Non-pigmented ciliary epithelial cell (primary cell): ENCODE results near the gene PIGN.
A peak's percentile ranks its signal among the peaks of the same experiment; 100 is the strongest.

Source experiments
- DNase-seq: peaks from one replicate; pipeline ENCODE4 v3.0.0-alpha.2; 2010; ENCODE audit warnings: low read depth

Gene PIGN

DNA sequence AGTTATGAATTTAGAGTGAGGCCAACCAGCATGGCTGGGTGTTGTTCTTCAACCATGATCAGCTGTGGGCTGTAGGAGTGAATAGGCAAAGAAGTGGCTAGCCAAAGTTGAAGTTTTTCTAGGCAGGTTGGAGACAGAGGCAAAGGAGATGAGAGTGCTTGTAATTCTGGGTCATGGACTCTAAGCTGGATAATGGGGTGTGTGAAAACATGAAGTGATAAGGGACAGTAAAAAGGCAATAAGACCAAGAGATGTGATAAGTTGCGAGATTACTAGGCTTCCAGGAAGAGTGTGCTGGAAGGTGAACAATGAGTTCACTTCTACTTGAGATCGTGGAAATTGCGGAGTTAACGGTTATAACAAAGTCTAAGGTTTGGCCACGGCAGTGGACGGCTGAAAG lies 175.4 kb downstream of the PIGN start:
- no peak for DNase-seq

DNA sequence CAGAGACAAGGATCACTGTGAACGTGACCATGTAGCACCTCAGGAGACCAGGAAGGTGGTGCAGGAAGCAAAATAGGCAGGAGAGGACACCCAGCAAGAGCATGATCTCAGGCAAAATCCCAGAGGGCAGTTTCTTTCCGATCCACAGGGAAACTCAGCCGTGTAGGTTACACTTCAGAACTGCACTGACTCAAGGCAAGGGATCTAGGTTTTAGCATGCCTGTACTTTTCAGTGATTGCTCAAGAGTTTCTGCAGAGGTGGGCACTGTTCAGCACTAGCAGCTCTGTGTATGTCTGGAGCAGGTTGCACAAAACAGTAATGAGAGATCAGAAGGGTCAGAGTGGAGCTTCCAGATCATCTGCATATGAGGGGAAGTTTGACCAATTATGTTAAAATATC lies 177.3 kb downstream of the PIGN start:
- no peak for DNase-seq

DNA sequence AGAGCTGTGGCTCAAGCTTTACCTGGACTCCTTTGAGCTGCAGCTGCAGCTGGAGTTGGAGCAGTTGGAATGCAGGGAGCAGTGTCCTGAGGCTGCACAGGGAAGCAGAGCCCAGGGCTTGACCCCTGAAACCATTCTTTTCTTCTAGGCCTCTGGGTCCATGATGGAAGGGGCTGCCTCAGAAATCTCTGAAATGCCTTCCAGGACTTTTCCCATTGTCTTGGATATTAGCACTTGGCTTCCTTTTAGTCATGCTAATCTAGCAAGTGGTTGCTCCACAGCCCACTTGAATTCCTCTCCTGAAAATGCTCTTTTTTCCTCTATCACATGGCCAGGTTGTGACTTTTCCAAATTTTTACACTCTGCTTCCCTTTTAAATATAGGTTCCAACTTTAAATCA lies 185.5 kb downstream of the PIGN start:
- no peak for DNase-seq

DNA sequence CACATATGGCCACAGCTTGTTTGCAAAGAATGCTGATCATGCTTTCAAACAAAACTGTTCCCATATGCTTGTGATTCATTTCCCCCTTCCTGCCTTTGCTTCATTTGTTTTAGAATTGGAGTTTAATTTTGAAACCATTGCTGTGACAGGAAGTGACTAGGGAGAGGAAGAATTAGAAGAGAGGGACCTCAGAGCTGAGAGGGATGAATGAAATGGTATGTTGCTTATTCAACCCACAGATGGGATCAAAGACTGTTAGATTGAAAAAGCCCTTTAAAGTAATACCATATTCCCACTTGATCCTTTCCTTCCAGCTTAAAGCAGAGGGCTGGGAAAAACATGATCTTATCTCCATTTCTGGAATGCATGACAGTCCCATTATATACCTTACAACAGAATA lies 187.9 kb downstream of the PIGN start:
- DNase-seq: peak; percentile 75

DNA sequence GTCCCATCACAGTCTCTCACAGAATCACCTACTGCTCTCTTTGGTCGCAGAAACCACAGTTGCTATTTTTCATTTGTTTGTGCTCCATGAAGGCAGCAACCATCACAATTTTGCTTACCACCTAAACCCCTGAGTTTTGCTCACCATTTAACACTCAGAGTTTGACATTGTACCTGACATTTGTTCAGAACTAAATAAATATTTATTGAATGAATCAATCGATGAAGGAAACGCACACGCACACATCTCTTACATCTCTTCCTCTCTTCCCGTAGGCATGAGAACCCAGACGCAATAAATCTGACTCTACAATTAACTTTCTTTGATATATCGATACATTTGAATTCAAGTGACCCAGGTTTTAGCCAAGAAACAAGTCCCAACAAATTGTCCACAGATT lies 188.5 kb downstream of the PIGN start:
- no peak for DNase-seq

DNA sequence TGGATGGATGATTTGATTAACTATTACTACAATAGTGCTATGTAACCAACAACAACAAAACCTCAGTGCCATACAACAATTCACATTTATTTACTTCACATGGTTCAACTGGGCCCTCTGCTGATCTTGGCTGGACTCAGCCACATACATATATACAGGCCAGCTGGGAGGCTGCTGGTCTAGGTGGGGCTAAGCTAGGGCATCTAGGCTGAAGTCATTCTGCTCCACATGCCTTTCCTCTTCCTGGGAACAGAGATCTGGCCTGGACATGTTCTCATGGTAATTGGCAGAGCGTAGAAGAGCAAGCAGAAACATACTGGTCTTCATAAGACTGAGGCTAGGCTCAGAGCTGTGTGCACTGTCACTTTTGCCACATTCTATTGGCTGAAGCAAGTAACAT lies 191.2 kb downstream of the PIGN start:
- DNase-seq: no peak

DNA sequence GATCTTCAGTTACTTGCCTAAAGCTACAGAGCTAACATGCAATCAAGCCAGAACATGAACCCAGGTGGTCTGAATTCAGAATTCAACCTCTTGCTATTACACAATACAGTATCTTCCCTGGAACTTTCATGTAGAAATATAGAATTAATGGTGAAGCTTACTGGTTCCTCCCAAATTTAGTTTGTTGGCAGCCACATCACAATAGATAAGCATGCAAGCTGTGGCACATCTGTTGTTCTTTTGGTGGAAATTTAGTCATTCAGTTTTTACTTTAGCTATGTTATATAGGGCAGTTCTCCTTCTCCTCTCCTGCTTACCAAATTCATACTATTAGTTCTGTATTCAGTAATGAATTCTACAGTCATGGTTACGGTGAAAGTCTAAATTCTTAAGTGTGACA lies 193.0 kb downstream of the PIGN start:
- DNase-seq: no peak

DNA sequence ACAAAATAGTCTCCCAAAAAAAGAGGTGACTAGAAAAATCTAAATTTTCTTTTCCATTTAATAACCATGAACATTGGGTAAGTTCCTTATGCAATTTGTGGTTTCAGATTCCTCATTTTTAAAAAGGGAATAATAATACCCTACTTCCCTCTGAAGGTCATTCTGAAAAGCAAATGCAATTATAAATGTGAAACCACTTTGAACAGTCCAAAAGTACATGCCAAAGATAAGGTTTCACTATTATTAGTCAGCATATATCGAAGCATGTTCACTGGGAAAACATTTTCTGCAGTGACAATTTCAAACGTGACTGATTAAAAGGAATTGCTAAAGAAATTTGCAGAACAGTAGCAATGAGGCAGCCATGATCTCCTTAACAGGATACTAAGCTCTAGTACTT lies 193.9 kb downstream of the PIGN start:
- no peak for DNase-seq

DNA sequence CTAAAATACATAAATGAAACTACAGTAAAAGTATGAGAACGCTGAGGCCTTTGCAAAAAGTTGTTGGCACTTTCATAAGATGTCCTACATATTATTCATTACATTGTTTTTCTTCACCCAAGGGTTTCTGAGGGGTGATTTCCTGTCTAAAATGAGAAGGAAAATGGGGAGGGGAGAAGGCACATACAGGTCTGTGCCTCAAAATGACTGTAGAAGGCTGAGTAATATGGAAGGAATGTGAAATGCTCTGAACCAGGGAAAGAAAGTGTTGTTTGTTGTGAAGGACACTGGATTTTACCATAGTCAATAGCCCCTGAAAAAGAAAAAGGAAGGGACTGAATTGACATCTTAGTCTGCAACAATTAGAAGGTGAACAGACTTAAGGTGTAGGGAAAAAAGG lies 194.6 kb downstream of the PIGN start:
- peak; percentile 78 for DNase-seq

DNA sequence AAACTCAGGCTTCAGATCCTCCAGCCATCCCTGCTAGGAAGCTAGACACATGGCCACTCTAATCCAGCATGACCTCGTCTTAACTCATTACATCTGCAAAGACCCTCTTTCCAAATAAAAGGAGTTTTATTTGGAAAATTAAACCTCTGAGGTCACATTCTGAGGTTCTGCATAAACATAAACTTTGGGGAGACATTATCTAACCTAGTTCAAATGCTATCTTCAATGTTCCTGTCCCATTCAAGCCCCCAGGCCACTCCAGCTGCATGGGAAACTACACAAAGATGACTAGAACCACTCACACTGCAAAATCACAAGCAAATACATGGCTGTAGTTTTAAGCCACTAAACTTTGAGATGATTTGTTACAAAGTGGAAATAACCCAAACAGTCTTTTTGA lies 195.0 kb downstream of the PIGN start:
- DNase-seq: no peak

DNA sequence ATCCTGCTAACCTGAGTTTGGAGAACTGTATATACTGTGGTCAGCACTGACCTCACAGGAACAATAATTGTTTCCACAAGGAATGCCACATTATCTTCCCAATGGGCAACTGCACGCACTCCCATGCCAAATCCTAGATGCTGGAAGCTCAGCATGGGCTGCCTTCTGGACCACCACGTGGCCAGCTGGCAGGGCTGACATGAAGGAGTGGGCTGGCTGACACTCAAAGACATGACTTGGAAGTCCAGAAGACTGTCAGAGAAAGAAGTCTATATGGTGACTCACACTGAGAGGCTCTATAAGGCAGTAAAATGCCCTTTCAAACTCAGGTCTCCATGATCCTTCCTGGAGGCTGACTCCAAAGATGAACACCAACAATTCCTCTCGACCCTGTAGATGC lies 195.7 kb downstream of the PIGN start:
- no peak for DNase-seq
